Measurements from ENCODE around the gene AOPEP. TPM values are rescaled to one million over a fixed set of nuclear protein-coding genes. Genes with fewer than 3 reads are reported as not detected.

Gene AOPEP
- total RNA-seq, 1 donor from 2014 or later: 79.7 TPM

DNA sequence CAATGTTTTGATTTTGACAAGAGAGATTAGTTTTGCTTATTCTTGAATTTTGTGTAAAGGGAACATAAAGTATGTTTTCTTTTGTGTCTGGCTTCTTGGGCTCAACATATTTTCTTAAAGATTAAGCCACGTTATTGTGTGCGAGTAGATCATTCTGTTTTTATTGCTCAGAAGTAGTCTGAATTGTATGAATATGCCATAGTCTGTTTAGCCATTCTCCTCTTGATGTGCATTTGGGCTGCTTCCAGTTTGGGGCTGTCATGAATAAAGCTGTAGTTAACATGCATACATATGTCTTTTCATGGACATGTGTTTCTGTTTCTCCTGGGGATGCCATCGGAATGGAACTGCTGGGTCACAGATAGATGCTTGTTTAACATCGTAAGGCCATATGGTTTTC is 392.1 kb downstream of the AOPEP start:
- H3K4me1 ChIP-seq: peaks cover 6% of the 10 kb centered on the region
- no peak overlapping the region for H3K4me3 ChIP-seq
- H3K36me3 ChIP-seq: peaks cover 5% of the 10 kb centered on the region
- intact Hi-C loops (cut with DNase I): no loop called here
- TF ChIP-seq, protein P1, sequence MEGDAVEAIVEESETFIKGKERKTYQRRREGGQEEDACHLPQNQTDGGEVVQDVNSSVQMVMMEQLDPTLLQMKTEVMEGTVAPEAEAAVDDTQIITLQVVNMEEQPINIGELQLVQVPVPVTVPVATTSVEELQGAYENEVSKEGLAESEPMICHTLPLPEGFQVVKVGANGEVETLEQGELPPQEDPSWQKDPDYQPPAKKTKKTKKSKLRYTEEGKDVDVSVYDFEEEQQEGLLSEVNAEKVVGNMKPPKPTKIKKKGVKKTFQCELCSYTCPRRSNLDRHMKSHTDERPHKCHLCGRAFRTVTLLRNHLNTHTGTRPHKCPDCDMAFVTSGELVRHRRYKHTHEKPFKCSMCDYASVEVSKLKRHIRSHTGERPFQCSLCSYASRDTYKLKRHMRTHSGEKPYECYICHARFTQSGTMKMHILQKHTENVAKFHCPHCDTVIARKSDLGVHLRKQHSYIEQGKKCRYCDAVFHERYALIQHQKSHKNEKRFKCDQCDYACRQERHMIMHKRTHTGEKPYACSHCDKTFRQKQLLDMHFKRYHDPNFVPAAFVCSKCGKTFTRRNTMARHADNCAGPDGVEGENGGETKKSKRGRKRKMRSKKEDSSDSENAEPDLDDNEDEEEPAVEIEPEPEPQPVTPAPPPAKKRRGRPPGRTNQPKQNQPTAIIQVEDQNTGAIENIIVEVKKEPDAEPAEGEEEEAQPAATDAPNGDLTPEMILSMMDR (IDR thresholded peaks at IDR 0.05): no peak
- DNase-seq (no peak), ATAC-seq (no peak)
- no peaks in the 10 kb centered on the region for H3K27me3 ChIP-seq
- H3K9me3 ChIP-seq: no peaks in the 10 kb centered on the region
- H3K27ac ChIP-seq: no peak overlapping the region

- DNase-seq (no peak), ATAC-seq (no peak)
- Histone ChIP-seq H3K9me3 (no peaks in the 10 kb centered on the region), H3K4me3 (no peak overlapping the region), H3K4me1 (peaks cover 6% of the 10 kb centered on the region), H3K36me3 (no peaks in the 10 kb centered on the region), H3K27ac (no peak overlapping the region), H3K27me3 (no peaks in the 10 kb centered on the region)
- intact Hi-C loops (cut with DNase I): loop anchor here (10.0 kb wide), 1 partner anchor 336 kb away; no protein-coding TSS in a partner anchor
- TF ChIP-seq, protein P1 (IDR thresholded peaks at IDR 0.05): no peak
Observed at GRCh38 chr9:95120781-95121370, 394.4 kb downstream of the AOPEP start.

GRCh38 chr9:95124582-95125367 is 398.3 kb downstream of the AOPEP start:
- H3K9me3 ChIP-seq: no peaks in the 10 kb centered on the region
- H3K4me3 ChIP-seq: no peak overlapping the region
- H3K4me1 ChIP-seq: no peaks in the 10 kb centered on the region
- intact Hi-C loops (cut with DNase I): loop anchor here (5.0 to 10.0 kb wide), 2 partner anchors 340 to 442 kb away; no protein-coding TSS in a partner anchor
- TF ChIP-seq, protein P1 (IDR thresholded peaks at IDR 0.05): peak; percentile 13
- H3K36me3 ChIP-seq: no peaks in the 10 kb centered on the region
- DNase-seq: no peak
- H3K27ac ChIP-seq: no peak overlapping the region
- ATAC-seq: peak; percentile 34
- no peaks in the 10 kb centered on the region for H3K27me3 ChIP-seq

DNA sequence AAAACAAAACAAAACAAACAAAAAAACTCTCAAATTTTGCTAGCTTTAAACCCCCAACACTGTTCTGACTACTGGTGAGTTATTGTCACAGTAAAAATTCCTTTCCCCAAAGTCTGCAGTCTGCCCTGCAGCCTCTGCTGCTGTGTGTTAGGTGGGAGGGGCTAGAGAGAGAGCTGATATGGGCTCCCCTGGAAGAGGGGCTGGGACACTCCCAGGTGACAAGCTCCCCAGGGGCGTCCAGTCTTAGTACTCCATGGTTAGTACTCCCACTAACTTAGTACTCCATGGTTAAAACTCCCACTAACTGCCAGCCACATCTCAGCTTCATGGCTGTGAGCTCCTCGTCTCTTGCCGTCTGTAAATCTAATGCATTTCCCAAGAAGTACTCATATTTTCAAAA is 399.2 kb downstream of the AOPEP start:
- no peak overlapping the region for H3K27ac ChIP-seq
- ATAC-seq (no peak), DNase-seq (no peak)
- no peaks in the 10 kb centered on the region for H3K27me3 ChIP-seq
- H3K9me3 ChIP-seq: no peaks in the 10 kb centered on the region
- H3K4me3 ChIP-seq: no peak overlapping the region
- no peaks in the 10 kb centered on the region for H3K36me3 ChIP-seq
- TF ChIP-seq, protein P1 (IDR thresholded peaks at IDR 0.05): no peak
- peaks cover 6% of the 10 kb centered on the region for H3K4me1 ChIP-seq
- intact Hi-C loops (cut with DNase I): loop anchor here (5.0 to 10.0 kb wide), 2 partner anchors 341 to 443 kb away; no protein-coding TSS in a partner anchor

DNA sequence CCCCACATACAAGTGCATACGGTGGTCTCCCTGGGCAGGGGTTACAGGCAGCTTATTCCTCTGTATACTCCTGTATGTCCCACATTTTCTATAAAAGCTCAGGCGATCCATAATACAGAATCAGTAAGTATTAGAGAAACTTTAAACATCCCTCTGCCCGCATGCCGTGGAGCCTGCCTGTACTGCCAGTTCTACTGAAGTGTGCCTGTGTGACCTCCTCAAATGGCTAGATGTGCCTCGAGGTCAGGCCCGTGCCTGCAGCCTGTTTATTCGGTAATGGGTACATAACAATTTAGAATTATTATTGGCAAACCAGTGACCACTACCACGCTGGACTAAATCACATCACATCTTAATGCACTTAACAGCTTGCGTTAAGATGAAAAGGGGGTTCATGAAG is 400.2 kb downstream of the AOPEP start:
- Histone ChIP-seq H3K27ac (no peak overlapping the region), H3K4me1 (peaks cover 15% of the 10 kb centered on the region), H3K27me3 (no peaks in the 10 kb centered on the region), H3K4me3 (no peak overlapping the region), H3K9me3 (no peaks in the 10 kb centered on the region), H3K36me3 (no peaks in the 10 kb centered on the region)
- TF ChIP-seq, protein P1 (IDR thresholded peaks at IDR 0.05): no peak
- DNase-seq (no peak), ATAC-seq (no peak)
- intact Hi-C loops (cut with DNase I): loop anchor here (5.0 to 10.0 kb wide), 2 partner anchors 342 to 444 kb away; no protein-coding TSS in a partner anchor

Measured in upper lobe of right lung (tissue), 1 donor.